CD4-positive, alpha-beta T cell treated with Interferon gamma for 1 hour (primary cell): Measurements from ENCODE around the gene ME3.

ENCODE experiments used
- DNase-seq: peaks from one replicate; pipeline ENCODE4 v3.0.0-alpha.2; 2020

Gene ME3

GRCh38 chr11:86672007-86672621, at the start of gene ME3:
Gene ME3 (minus strand): TSS chr11:86672616.
- peak; percentile 45 for DNase-seq

- DNase-seq: no peak
Observed at GRCh38 chr11:86722006-86722405, 49.6 kb upstream of the ME3 start.

- no peak for DNase-seq
Observed at GRCh38 chr11:86720546-86720945, 48.1 kb upstream of the ME3 start.

GRCh38 chr11:86719781-86720463, 47.5 kb upstream of the ME3 start:
- no peak for DNase-seq

GRCh38 chr11:86718999-86719398, 46.6 kb upstream of the ME3 start:
- DNase-seq: no peak

- no peak for DNase-seq
Observed at GRCh38 chr11:86718521-86718920, 46.1 kb upstream of the ME3 start.

GRCh38 chr11:86717817-86718501, 45.5 kb upstream of the ME3 start:
- DNase-seq: no peak

GRCh38 chr11:86715611-86716010, 43.2 kb upstream of the ME3 start:
- DNase-seq: no peak

GRCh38 chr11:86713552-86713951, 41.1 kb upstream of the ME3 start:
- no peak for DNase-seq

- no peak for DNase-seq
Observed at GRCh38 chr11:86710936-86711335, 38.5 kb upstream of the ME3 start.

GRCh38 chr11:86708669-86709068, 36.3 kb upstream of the ME3 start:
- no peak for DNase-seq

- DNase-seq: no peak
Observed at GRCh38 chr11:86706338-86707131, 34.1 kb upstream of the ME3 start.

GRCh38 chr11:86704710-86705109, 32.3 kb upstream of the ME3 start:
- DNase-seq: no peak

GRCh38 chr11:86703987-86704386, 31.6 kb upstream of the ME3 start:
- DNase-seq: no peak

GRCh38 chr11:86702220-86702983, 30.0 kb upstream of the ME3 start:
- DNase-seq: no peak

- DNase-seq: no peak
Observed at GRCh38 chr11:86699040-86699791, 26.8 kb upstream of the ME3 start.

GRCh38 chr11:86698639-86699038, 26.2 kb upstream of the ME3 start:
- DNase-seq: no peak

GRCh38 chr11:86696451-86696850, 24.0 kb upstream of the ME3 start:
- no peak for DNase-seq

- no peak for DNase-seq
Observed at GRCh38 chr11:86696004-86696403, 23.6 kb upstream of the ME3 start.

GRCh38 chr11:86695373-86695772, 23.0 kb upstream of the ME3 start:
- DNase-seq: no peak

GRCh38 chr11:86693518-86693917, 21.1 kb upstream of the ME3 start:
- DNase-seq: no peak

- DNase-seq: no peak
Observed at GRCh38 chr11:86692746-86693145, 20.3 kb upstream of the ME3 start.
